ENCODE results near the gene RGMA. TPM values are rescaled to one million over a fixed set of nuclear protein-coding genes. Genes with fewer than 3 reads are reported as not detected.

The RGMA gene
- total RNA-seq, 2 experiments from 2014 or later, result 0.28 TPM; not detected in 1

GRCh38 chr15:93118904-93119303, 29.9 kb upstream of the RGMA start:
- CTCF ChIA-PET, result interaction anchor here (1.0 kb wide), 1 partner anchor 11 kb away, joined by 3 read pairs; no protein-coding TSS in a partner anchor

GRCh38 chr15:93111451-93111850, 22.4 kb upstream of the RGMA start:
- ATAC-seq, result no peak
- Mint-ChIP-seq H3K36me3 (no peaks in the 10 kb centered on the region), H3K4me1 (peaks cover 3% of the 10 kb centered on the region), H3K27me3 (peaks cover 67% of the 10 kb centered on the region), H3K27ac (no peak overlapping the region), H3K9me3 (ENCODE audit: low read depth) (no peaks in the 10 kb centered on the region), H3K4me3 (no peak overlapping the region)
- DNase-seq, result no peak
- CTCF ChIA-PET, result no interaction called here

More at GRCh38 chr15:93118904-93119303, 29.9 kb upstream of the RGMA start:
- DNase-seq, result peak; percentile 63
- H3K36me3 Mint-ChIP-seq, result peaks cover 2% of the 10 kb centered on the region
- ATAC-seq, result peak; percentile 99
- H3K4me3 Mint-ChIP-seq, result peak overlapping the region; percentile 6
- peak overlapping the region; percentile 66 for H3K27ac Mint-ChIP-seq
- H3K9me3 Mint-ChIP-seq (ENCODE audit: low read depth), result no peaks in the 10 kb centered on the region
- peaks cover 29% of the 10 kb centered on the region for H3K27me3 Mint-ChIP-seq
- peaks cover 12% of the 10 kb centered on the region for H3K4me1 Mint-ChIP-seq

GRCh38 chr15:93110502-93111040, 21.6 kb upstream of the RGMA start:
- peaks cover 68% of the 10 kb centered on the region for H3K27me3 Mint-ChIP-seq
- peaks cover 3% of the 10 kb centered on the region for H3K4me1 Mint-ChIP-seq
- DNase-seq (no peak), ATAC-seq (no peak)
- no peak overlapping the region for H3K4me3 Mint-ChIP-seq
- no peaks in the 10 kb centered on the region for H3K36me3 Mint-ChIP-seq
- CTCF ChIA-PET, result no interaction called here
- H3K27ac Mint-ChIP-seq, result no peak overlapping the region
- H3K9me3 Mint-ChIP-seq (ENCODE audit: low read depth), result no peaks in the 10 kb centered on the region

- no peak for ATAC-seq
- peaks cover 3% of the 10 kb centered on the region for H3K4me1 Mint-ChIP-seq
- H3K36me3 Mint-ChIP-seq, result no peaks in the 10 kb centered on the region
- DNase-seq, result no peak
- no peaks in the 10 kb centered on the region for H3K9me3 Mint-ChIP-seq (ENCODE audit: low read depth)
- CTCF ChIA-PET, result interaction anchor here (1.2 kb wide), 1 partner anchor 22 kb away, joined by 4 read pairs; no protein-coding TSS in a partner anchor
- H3K4me3 Mint-ChIP-seq, result no peak overlapping the region
- H3K27me3 Mint-ChIP-seq, result peaks cover 68% of the 10 kb centered on the region
- H3K27ac Mint-ChIP-seq, result no peak overlapping the region
Observed at GRCh38 chr15:93109336-93110102, 20.5 kb upstream of the RGMA start.

GRCh38 chr15:93107646-93108045, 18.6 kb upstream of the RGMA start:
- Mint-ChIP-seq H3K4me1 (peaks cover 3% of the 10 kb centered on the region), H3K27me3 (peaks cover 74% of the 10 kb centered on the region), H3K27ac (no peak overlapping the region), H3K9me3 (ENCODE audit: low read depth) (no peaks in the 10 kb centered on the region), H3K4me3 (no peak overlapping the region), H3K36me3 (no peaks in the 10 kb centered on the region)
- DNase-seq (no peak), ATAC-seq (no peak)
- CTCF ChIA-PET, result no interaction called here

- CTCF ChIA-PET, result no interaction called here
- no peak overlapping the region for H3K27ac Mint-ChIP-seq
- no peak overlapping the region for H3K4me3 Mint-ChIP-seq
- H3K4me1 Mint-ChIP-seq, result peaks cover 6% of the 10 kb centered on the region
- ATAC-seq (no peak), DNase-seq (no peak)
- H3K36me3 Mint-ChIP-seq, result no peaks in the 10 kb centered on the region
- H3K27me3 Mint-ChIP-seq, result peaks cover 57% of the 10 kb centered on the region
- no peaks in the 10 kb centered on the region for H3K9me3 Mint-ChIP-seq (ENCODE audit: low read depth)
Observed at GRCh38 chr15:93105485-93105884, 16.5 kb upstream of the RGMA start.

- ATAC-seq, result no peak
- no peaks in the 10 kb centered on the region for H3K36me3 Mint-ChIP-seq
- DNase-seq, result no peak
- H3K27ac Mint-ChIP-seq, result no peak overlapping the region
- peaks cover 43% of the 10 kb centered on the region for H3K27me3 Mint-ChIP-seq
- H3K4me3 Mint-ChIP-seq, result no peak overlapping the region
- H3K4me1 Mint-ChIP-seq, result peaks cover 4% of the 10 kb centered on the region
- CTCF ChIA-PET, result interaction anchor here (0.9 kb wide), 1 partner anchor 16 kb away, joined by 4 read pairs; no protein-coding TSS in a partner anchor
- H3K9me3 Mint-ChIP-seq (ENCODE audit: low read depth), result no peaks in the 10 kb centered on the region
Observed at GRCh38 chr15:93103823-93104222, 14.8 kb upstream of the RGMA start.

- ATAC-seq (no peak), DNase-seq (no peak)
- Mint-ChIP-seq H3K4me3 (no peak overlapping the region), H3K9me3 (ENCODE audit: low read depth) (no peaks in the 10 kb centered on the region), H3K27ac (no peak overlapping the region), H3K4me1 (peaks cover 3% of the 10 kb centered on the region), H3K27me3 (peaks cover 26% of the 10 kb centered on the region), H3K36me3 (no peaks in the 10 kb centered on the region)
- CTCF ChIA-PET, result no interaction called here
Observed at GRCh38 chr15:93102211-93102610, 13.2 kb upstream of the RGMA start.

- ATAC-seq, result no peak
- DNase-seq, result no peak
- Mint-ChIP-seq H3K36me3 (no peaks in the 10 kb centered on the region), H3K27ac (no peak overlapping the region), H3K9me3 (ENCODE audit: low read depth) (no peaks in the 10 kb centered on the region), H3K4me3 (no peak overlapping the region), H3K27me3 (peaks cover 24% of the 10 kb centered on the region), H3K4me1 (peaks cover 2% of the 10 kb centered on the region)
- CTCF ChIA-PET, result no interaction called here
Observed at GRCh38 chr15:93093765-93094164, 4.8 kb upstream of the RGMA start.

- CTCF ChIA-PET, result interaction anchor here (1.8 kb wide), 1 partner anchor 61 kb away, joined by 5 read pairs; no protein-coding TSS in a partner anchor
- Mint-ChIP-seq H3K4me1 (peaks cover 14% of the 10 kb centered on the region), H3K27ac (no peak overlapping the region), H3K36me3 (no peaks in the 10 kb centered on the region), H3K9me3 (ENCODE audit: low read depth) (no peaks in the 10 kb centered on the region), H3K27me3 (peaks cover 43% of the 10 kb centered on the region), H3K4me3 (no peak overlapping the region)
- DNase-seq, result no peak
- ATAC-seq, result no peak
Observed at GRCh38 chr15:93091465-93091864, 2.5 kb upstream of the RGMA start.

GRCh38 chr15:93089727-93090305, 805 bp upstream of the RGMA start:
- H3K36me3 Mint-ChIP-seq, result no peaks in the 10 kb centered on the region
- DNase-seq (no peak), ATAC-seq (no peak)
- H3K27ac Mint-ChIP-seq, result no peak overlapping the region
- no peaks in the 10 kb centered on the region for H3K9me3 Mint-ChIP-seq (ENCODE audit: low read depth)
- H3K27me3 Mint-ChIP-seq, result peaks cover 60% of the 10 kb centered on the region
- H3K4me3 Mint-ChIP-seq, result peak overlapping the region; percentile 17
- peaks cover 14% of the 10 kb centered on the region for H3K4me1 Mint-ChIP-seq
- CTCF ChIA-PET, result interaction anchor here (0.7 to 1.8 kb wide), 2 partner anchors 51 to 60 kb away, joined by 3 to 5 read pairs; no protein-coding TSS in a partner anchor

GRCh38 chr15:93088200-93088980, 621 bp downstream of the RGMA start:
- peak; percentile 72 for ATAC-seq
- peak overlapping the region; percentile 68 for H3K4me3 Mint-ChIP-seq
- CTCF ChIA-PET, result interaction anchor here (0.7 to 2.5 kb wide), 41 partner anchors 8 to 1031 kb away, joined by 3 to 29 read pairs (median 4); no protein-coding TSS in a partner anchor

GRCh38 chr15:93087825-93088199, 1.2 kb downstream of the RGMA start:
- Mint-ChIP-seq H3K27me3 (peaks cover 73% of the 10 kb centered on the region), H3K36me3 (no peaks in the 10 kb centered on the region), H3K4me1 (peaks cover 14% of the 10 kb centered on the region), H3K27ac (no peak overlapping the region), H3K9me3 (ENCODE audit: low read depth) (no peaks in the 10 kb centered on the region), H3K4me3 (peak overlapping the region; percentile 68)
- peak; percentile 59 for ATAC-seq
- CTCF ChIA-PET, result interaction anchor here (0.6 to 2.5 kb wide), 43 partner anchors 8 to 1032 kb away, joined by 3 to 29 read pairs (median 4); no protein-coding TSS in a partner anchor
- DNase-seq, result peak; percentile 80

More at GRCh38 chr15:93088200-93088980, 621 bp downstream of the RGMA start:
- H3K27me3 Mint-ChIP-seq, result peaks cover 68% of the 10 kb centered on the region
- H3K27ac Mint-ChIP-seq, result peak overlapping the region; percentile 41
- peaks cover 14% of the 10 kb centered on the region for H3K4me1 Mint-ChIP-seq
- DNase-seq, result peak; percentile 43
- H3K36me3 Mint-ChIP-seq, result no peaks in the 10 kb centered on the region
- H3K9me3 Mint-ChIP-seq (ENCODE audit: low read depth), result no peaks in the 10 kb centered on the region
